K562 (cell line): ENCODE data around the gene SLC22A6. TPM values are rescaled to one million over a fixed set of nuclear protein-coding genes. Genes with fewer than 3 reads are reported as not detected.

Experiments used
- ATAC-seq: fragments of 200-7000 bp; cut with Tn5 transposase; 3 replicates; pipeline ENCODE4 v1.9.1; 2020; ENCODE audit warnings: moderate library complexity
- BruUV-seq: library from RNA; stranded (reverse); fragments of 400-500 nt; replicated peaks from 2 replicates; lab custom pipeline; 2021; lab: Mats Ljungman, UMichigan
- CTCF ChIA-PET: fragments of 300-600 bp; formaldehyde crosslinking; extraction: SDS; loops from one replicate; lab custom pipeline; 2021; ENCODE audit warnings: low intra/inter-chr PET ratio; lab: Yijun Ruan, JAX
- POLR2A ChIA-PET: fragments of 300-600, 350-650 bp; sonication (Branson Sonifier 250); formaldehyde crosslinking; extraction: SDS; loops from one replicate; lab custom pipeline; 2021; ENCODE audit warnings: antibody characterized with exemption, inconsistent platforms; lab: Yijun Ruan, JAX
- DNase-seq, 4 experiments: peaks; one replicate each; pipeline versions ENCODE4 v3.0.0 to v3.0.0-alpha.2; 2011 to 2018; ENCODE audit warnings: low spot score in 3 of 4, mixed read lengths in 3 of 4; ENCODE audit errors: extremely low read depth in 1 of 4
- FAIRE-seq: peaks from 2 replicates; lab custom pipeline; 2011; peaks lifted over from hg19 to GRCh38; lab: Jason Lieb, UNC
- H2AFZ ChIP-seq: 2 replicates; pipeline ENCODE4 v1.6.0; 2011; ENCODE audit warnings: low read depth, low read length, control low read depth, inconsistent platforms
- H3K27ac ChIP-seq: fragments of 200-600 bp; 3 replicates; pipeline ENCODE4 v1.8.0; 2011; ENCODE audit warnings: low read depth, mild to moderate bottlenecking, control low read depth, inconsistent platforms, low read length, moderate library complexity, mixed read lengths; ENCODE audit errors: extremely low read depth
- H3K27me3 ChIP-seq, 2 experiments: fragments of 300-600 bp in 1 of 2; 2 replicates in 1 of 2; 3 replicates in 1 of 2; pipeline versions ENCODE4 v1.6.0 to v1.8.0; 2011; ENCODE audit warnings: inconsistent platforms in 2 of 2, low read length in 2 of 2, mild to moderate bottlenecking in 1 of 2, mixed read lengths in 1 of 2, moderate library complexity in 1 of 2; ENCODE audit not compliant: control insufficient read depth in 2 of 2, insufficient read depth in 2 of 2
- H3K36me3 ChIP-seq: fragments of 300-600 bp; 3 replicates; pipeline ENCODE4 v1.8.0; 2011; ENCODE audit warnings: mild to moderate bottlenecking, low read length, inconsistent platforms; ENCODE audit not compliant: control insufficient read depth, insufficient read depth
- H3K4me1 ChIP-seq, 2 experiments: fragments of 200-600 bp in 1 of 2; replicated peaks in 1 of 2; 2 replicates in 1 of 2; 3 replicates in 1 of 2; pipeline versions ENCODE4 v1.5.1 to v1.8.0; 2011; ENCODE audit warnings: inconsistent platforms in 2 of 2, low read length in 2 of 2, mild to moderate bottlenecking in 1 of 2, mixed read lengths in 1 of 2, moderate library complexity in 1 of 2; ENCODE audit not compliant: control insufficient read depth in 2 of 2, insufficient read depth in 2 of 2
- H3K4me2 ChIP-seq: 2 replicates; pipeline ENCODE4 v1.6.1; 2011; ENCODE audit warnings: low read length, control low read depth, inconsistent platforms, mixed read lengths; ENCODE audit not compliant: insufficient read depth
- H3K4me3 ChIP-seq: fragments of 200-600 bp; sonication (generic), shearing (Covaris generic); 2 replicates; pipeline ENCODE4 v1.5.1; 2016; ENCODE audit warnings: control low read depth, inconsistent platforms
- H3K79me2 ChIP-seq: fragments of 200-600 bp; 3 replicates; pipeline ENCODE4 v1.8.0; 2011; ENCODE audit warnings: low read length, inconsistent platforms; ENCODE audit not compliant: control insufficient read depth, insufficient read depth
- H3K9ac ChIP-seq, 2 experiments: 2 replicates each; pipeline versions ENCODE4 v1.6.0 to v1.6.1; 2011; ENCODE audit warnings: low read depth in 2 of 2, low read length in 2 of 2, control low read depth in 1 of 2, inconsistent platforms in 1 of 2, mild to moderate bottlenecking in 1 of 2, mixed read lengths in 1 of 2; ENCODE audit not compliant: insufficient read depth in 1 of 2
- H3K9me1 ChIP-seq: one replicate; pipeline ENCODE4 v1.6.0; 2011; ENCODE audit warnings: inconsistent platforms, mild to moderate bottlenecking, low read length, moderate library complexity; ENCODE audit not compliant: control insufficient read depth, insufficient read depth
- H3K9me3 ChIP-seq: replicated peaks from 2 replicates; pipeline ENCODE4 v1.5.1; 2011; ENCODE audit warnings: low read depth, low read length, inconsistent platforms; ENCODE audit not compliant: control insufficient read depth, insufficient read depth
- H4K20me1 ChIP-seq: replicated peaks from 2 replicates; pipeline ENCODE4 v1.6.1; 2011; ENCODE audit warnings: low read length, inconsistent platforms, mixed read lengths; ENCODE audit not compliant: control insufficient read depth, insufficient read depth
- HMGN3 ChIP-seq: IDR thresholded peaks from 2 replicates; pipeline ENCODE4 v1.6.1; 2011; ENCODE audit warnings: borderline replicate concordance, low read depth, mild to moderate bottlenecking, mixed read lengths, low read length; ENCODE audit not compliant: insufficient read length; ENCODE audit errors: extremely low read depth
- MIER1 ChIP-seq: fragments of 450-650 bp; IDR thresholded peaks from 2 replicates; pipeline ENCODE4 v1.6.1; 2016; ENCODE audit warnings: antibody characterized with exemption, mild to moderate bottlenecking, low read depth
- PRPF4 ChIP-seq: fragments of 200-400 bp; formaldehyde crosslinking; IDR thresholded peaks from one replicate; pipeline ENCODE4 v1.6.1; 2017; ENCODE audit warnings: low read length, low read depth, mild to moderate bottlenecking; ENCODE audit not compliant: insufficient read depth, poor library complexity, severe bottlenecking
- SMAD1 ChIP-seq: fragments of 150-350 bp; IDR thresholded peaks from 2 replicates; pipeline ENCODE4 v1.6.1; 2014; ENCODE audit warnings: low read length, low read depth; ENCODE audit not compliant: partially characterized antibody
- TAF15 ChIP-seq: fragments of 200-400 bp; formaldehyde crosslinking; IDR thresholded peaks from 2 replicates; pipeline ENCODE4 v1.6.1; 2017; ENCODE audit warnings: mild to moderate bottlenecking, low read depth, low read length, moderate library complexity
- TCF7L2 ChIP-seq: fragments of 150-350 bp; IDR thresholded peaks from 2 replicates; pipeline ENCODE4 v1.6.1; 2016; ENCODE audit warnings: low read depth, mild to moderate bottlenecking, low read length, moderate library complexity
- ZBTB7A ChIP-seq: IDR thresholded peaks from 2 replicates; pipeline ENCODE4 v1.6.1; 2011; ENCODE audit warnings: low read depth, mild to moderate bottlenecking, low read length, moderate library complexity, borderline replicate concordance; ENCODE audit not compliant: control insufficient read depth
- ZNF274 ChIP-seq: IDR thresholded peaks from 2 replicates; pipeline ENCODE4 v1.6.1; 2011; ENCODE audit warnings: low read depth, mild to moderate bottlenecking, low read length, moderate library complexity, borderline replicate concordance
- WGBS: fragments of 100-300 bp; shearing (Covaris generic); methylation state at CpG from one replicate; pipeline ENCODE4 v1.1.6; 2016; ENCODE audit warnings: low coverage, mixed read lengths; ENCODE audit not compliant: insufficient coverage; ENCODE audit errors: missing lambda C conversion rate; 5-methylcytosine and 5-hydroxymethylcytosine counted together
- in situ Hi-C: fragments of 300-500 bp; cut with MboI; formaldehyde crosslinking; loops from 4 replicates; pipeline ENCODE4 v1.15.0; 2018; ENCODE audit warnings: inconsistent platforms, mixed read lengths
- intact Hi-C: fragments of 100-400 bp; cut with micrococcal nuclease; formaldehyde crosslinking; loops from 2 replicates; pipeline ENCODE4 v1.14.2; 2022
- polyA plus RNA-seq, 8 experiments: library from polyadenylated mRNA; depleted of rRNA in 4 of 8; stranded (reverse) in 5 of 8; unstranded in 3 of 8; fragments of >200 nt; fragmentation: Nextera tagmentation in 2 of 8; fragmentation: Illumina TruSeq in 1 of 8; extraction: Ambion mirVana in 2 of 8; extraction: Trizol in 1 of 8; gene quantifications; 2 replicates each; pipeline versions ENCODE4 v1.2.1 to v1.2.3, GENCODE V29; 2011 to 2014; ENCODE audit warnings: inconsistent platforms in 1 of 8, missing spikeins in 1 of 8
- total RNA-seq, 7 experiments: library from RNA; depleted of rRNA in 6 of 7; stranded (reverse); fragments of >200 nt in 6 of 7; fragmentation: Illumina TruSeq in 2 of 7; extraction: Trizol in 2 of 7; gene quantifications; 2 replicates each; pipeline versions ENCODE4 v1.2.1 to v1.2.3, GENCODE V29; 2011 to 2021; ENCODE audit warnings: low replicate concordance in 1 of 7
- TF ChIP-seq, protein P1 (sequence below): sonication (generic); formaldehyde crosslinking; IDR thresholded peaks from 2 replicates; pipeline ENCODE4 v1.8.0; 2023; ENCODE audit warnings: mild to moderate bottlenecking, missing genetic modification reagents
- TF ChIP-seq, protein P2 (sequence below): fragments of 450-650 bp; IDR thresholded peaks from 2 replicates; pipeline ENCODE4 v1.7.1; 2018; ENCODE audit warnings: mild to moderate bottlenecking, low read depth; ENCODE audit not compliant: partially characterized antibody
- TF ChIP-seq, protein P3 (sequence below): sonication (generic); formaldehyde crosslinking; IDR thresholded peaks from 2 replicates; pipeline ENCODE4 v1.8.0; 2022; ENCODE audit warnings: missing genetic modification reagents, mild to moderate bottlenecking, borderline replicate concordance

Gene SLC22A6
- total and polyA plus RNA-seq, 9 of the 15 experiments (the other 6 are each of a cell fraction or from before 2014, with no cell fraction given) = not detected

- H3K4me2 ChIP-seq = no peak overlapping the region
- intact Hi-C loops (no loop called here), in situ Hi-C loops (no loop called here)
- H3K9ac ChIP-seq = no peak overlapping the region
- H3K27ac ChIP-seq = no peak overlapping the region
- FAIRE-seq = no peak
- H3K4me1 ChIP-seq = no peaks in the 10 kb centered on the region
- CTCF ChIA-PET = no interaction called here
- H4K20me1 ChIP-seq = 0 out of 2 replicates have a peak, but pooled peaks cover 5% of the 10 kb centered on the region
- 0% methylated on average over 3 of the region's 3 CpGs for WGBS
- no peak for DNase-seq
- no peaks in the 10 kb centered on the region for H3K36me3 ChIP-seq
- no peak overlapping the region for H3K4me3 ChIP-seq
- no peaks in the 10 kb centered on the region for H3K9me1 ChIP-seq
- H3K9me3 ChIP-seq = no peaks in the 10 kb centered on the region
- BruUV-seq = no TSS peak
- H3K27me3 ChIP-seq = peaks cover 11 to 37% of the 10 kb centered on the region in 2 experiments
- POLR2A ChIA-PET = no interaction called here
- H2AFZ ChIP-seq = no peak overlapping the region
- no peak for ATAC-seq
- no peaks in the 10 kb centered on the region for H3K79me2 ChIP-seq
- no peak for TF ChIP-seq HMGN3
- TF ChIP-seq, protein P1, sequence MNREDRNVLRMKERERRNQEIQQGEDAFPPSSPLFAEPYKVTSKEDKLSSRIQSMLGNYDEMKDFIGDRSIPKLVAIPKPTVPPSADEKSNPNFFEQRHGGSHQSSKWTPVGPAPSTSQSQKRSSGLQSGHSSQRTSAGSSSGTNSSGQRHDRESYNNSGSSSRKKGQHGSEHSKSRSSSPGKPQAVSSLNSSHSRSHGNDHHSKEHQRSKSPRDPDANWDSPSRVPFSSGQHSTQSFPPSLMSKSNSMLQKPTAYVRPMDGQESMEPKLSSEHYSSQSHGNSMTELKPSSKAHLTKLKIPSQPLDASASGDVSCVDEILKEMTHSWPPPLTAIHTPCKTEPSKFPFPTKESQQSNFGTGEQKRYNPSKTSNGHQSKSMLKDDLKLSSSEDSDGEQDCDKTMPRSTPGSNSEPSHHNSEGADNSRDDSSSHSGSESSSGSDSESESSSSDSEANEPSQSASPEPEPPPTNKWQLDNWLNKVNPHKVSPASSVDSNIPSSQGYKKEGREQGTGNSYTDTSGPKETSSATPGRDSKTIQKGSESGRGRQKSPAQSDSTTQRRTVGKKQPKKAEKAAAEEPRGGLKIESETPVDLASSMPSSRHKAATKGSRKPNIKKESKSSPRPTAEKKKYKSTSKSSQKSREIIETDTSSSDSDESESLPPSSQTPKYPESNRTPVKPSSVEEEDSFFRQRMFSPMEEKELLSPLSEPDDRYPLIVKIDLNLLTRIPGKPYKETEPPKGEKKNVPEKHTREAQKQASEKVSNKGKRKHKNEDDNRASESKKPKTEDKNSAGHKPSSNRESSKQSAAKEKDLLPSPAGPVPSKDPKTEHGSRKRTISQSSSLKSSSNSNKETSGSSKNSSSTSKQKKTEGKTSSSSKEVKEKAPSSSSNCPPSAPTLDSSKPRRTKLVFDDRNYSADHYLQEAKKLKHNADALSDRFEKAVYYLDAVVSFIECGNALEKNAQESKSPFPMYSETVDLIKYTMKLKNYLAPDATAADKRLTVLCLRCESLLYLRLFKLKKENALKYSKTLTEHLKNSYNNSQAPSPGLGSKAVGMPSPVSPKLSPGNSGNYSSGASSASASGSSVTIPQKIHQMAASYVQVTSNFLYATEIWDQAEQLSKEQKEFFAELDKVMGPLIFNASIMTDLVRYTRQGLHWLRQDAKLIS (CRISPR knock-in tag) = no peak
- TF ChIP-seq TAF15 = no peak
- no peak for TF ChIP-seq PRPF4
- TF ChIP-seq ZBTB7A = no peak
- no peak for TF ChIP-seq SMAD1
- TF ChIP-seq, protein P2, sequence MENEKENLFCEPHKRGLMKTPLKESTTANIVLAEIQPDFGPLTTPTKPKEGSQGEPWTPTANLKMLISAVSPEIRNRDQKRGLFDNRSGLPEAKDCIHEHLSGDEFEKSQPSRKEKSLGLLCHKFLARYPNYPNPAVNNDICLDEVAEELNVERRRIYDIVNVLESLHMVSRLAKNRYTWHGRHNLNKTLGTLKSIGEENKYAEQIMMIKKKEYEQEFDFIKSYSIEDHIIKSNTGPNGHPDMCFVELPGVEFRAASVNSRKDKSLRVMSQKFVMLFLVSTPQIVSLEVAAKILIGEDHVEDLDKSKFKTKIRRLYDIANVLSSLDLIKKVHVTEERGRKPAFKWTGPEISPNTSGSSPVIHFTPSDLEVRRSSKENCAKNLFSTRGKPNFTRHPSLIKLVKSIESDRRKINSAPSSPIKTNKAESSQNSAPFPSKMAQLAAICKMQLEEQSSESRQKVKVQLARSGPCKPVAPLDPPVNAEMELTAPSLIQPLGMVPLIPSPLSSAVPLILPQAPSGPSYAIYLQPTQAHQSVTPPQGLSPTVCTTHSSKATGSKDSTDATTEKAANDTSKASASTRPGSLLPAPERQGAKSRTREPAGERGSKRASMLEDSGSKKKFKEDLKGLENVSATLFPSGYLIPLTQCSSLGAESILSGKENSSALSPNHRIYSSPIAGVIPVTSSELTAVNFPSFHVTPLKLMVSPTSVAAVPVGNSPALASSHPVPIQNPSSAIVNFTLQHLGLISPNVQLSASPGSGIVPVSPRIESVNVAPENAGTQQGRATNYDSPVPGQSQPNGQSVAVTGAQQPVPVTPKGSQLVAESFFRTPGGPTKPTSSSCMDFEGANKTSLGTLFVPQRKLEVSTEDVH = no peak
- TF ChIP-seq MIER1 = no peak
- TF ChIP-seq ZNF274 = no peak
- no peak for TF ChIP-seq TCF7L2
- TF ChIP-seq, protein P3, sequence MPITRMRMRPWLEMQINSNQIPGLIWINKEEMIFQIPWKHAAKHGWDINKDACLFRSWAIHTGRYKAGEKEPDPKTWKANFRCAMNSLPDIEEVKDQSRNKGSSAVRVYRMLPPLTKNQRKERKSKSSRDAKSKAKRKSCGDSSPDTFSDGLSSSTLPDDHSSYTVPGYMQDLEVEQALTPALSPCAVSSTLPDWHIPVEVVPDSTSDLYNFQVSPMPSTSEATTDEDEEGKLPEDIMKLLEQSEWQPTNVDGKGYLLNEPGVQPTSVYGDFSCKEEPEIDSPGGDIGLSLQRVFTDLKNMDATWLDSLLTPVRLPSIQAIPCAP (CRISPR knock-in tag) = no peak
These were observed 429 bp upstream of the SLC22A6 start for GRCh38 chr11:62985041-62985750.
